NT2/D1 (cell line): Measurements from ENCODE around the gene CCL28.

Experiments used
- SUZ12 ChIP-seq: IDR thresholded peaks from 2 replicates; pipeline ENCODE4 v1.6.1; 2011; ENCODE audit not compliant: insufficient read length, insufficient read depth; ENCODE audit errors: extremely low read depth
- YY1 ChIP-seq: IDR thresholded peaks from 2 replicates; pipeline ENCODE4 v1.6.1; 2011; ENCODE audit not compliant: insufficient read length, insufficient read depth
- ZNF274 ChIP-seq: IDR thresholded peaks from 2 replicates; pipeline ENCODE4 v1.6.1; 2011; ENCODE audit warnings: mild to moderate bottlenecking, low read depth, low read length

GRCh38 chr5:43413966-43414365, 1.8 kb upstream of the CCL28 start:
- TF ChIP-seq YY1 (no peak), ZNF274 (no peak), SUZ12 (no peak)
